LNCAP (cell line): ENCODE results near the gene SPNS3.

Experiments
- CTCF ChIP-seq: fragments of 450-650 bp; IDR thresholded peaks from 2 replicates; pipeline ENCODE4 v1.5.1; 2017; ENCODE audit warnings: mild to moderate bottlenecking

Gene SPNS3

GRCh38 chr17:4518901-4519300 lies 85.2 kb downstream of the SPNS3 start:
- no peak for TF ChIP-seq CTCF

GRCh38 chr17:4519361-4519788 lies 85.6 kb downstream of the SPNS3 start:
- no peak for TF ChIP-seq CTCF

GRCh38 chr17:4520060-4520893 lies 86.5 kb downstream of the SPNS3 start:
- no peak for TF ChIP-seq CTCF

- TF ChIP-seq CTCF, result no peak
Measured at GRCh38 chr17:4520894-4521600, 87.3 kb downstream of the SPNS3 start.

GRCh38 chr17:4522661-4523060 lies 88.9 kb downstream of the SPNS3 start:
- no peak for TF ChIP-seq CTCF

GRCh38 chr17:4523946-4524345 lies 90.2 kb downstream of the SPNS3 start:
- TF ChIP-seq CTCF, result no peak

GRCh38 chr17:4525691-4526397 lies 92.1 kb downstream of the SPNS3 start:
- TF ChIP-seq CTCF, result no peak
